Lung (tissue), 12 donors: ENCODE results near the gene IBTK. TPM values are rescaled to one million over a fixed set of nuclear protein-coding genes. Genes with fewer than 3 reads are reported as not detected.

Experiments
- ATAC-seq: fragments of 200-7000 bp; cut with Tn5 transposase; one replicate; pipeline ENCODE4 v1.9.1; 2020; ENCODE audit warnings: moderate number of reproducible peaks; ENCODE audit not compliant: insufficient read depth, low FRiP score
- DNase-seq, 3 donors: peaks; one replicate each; pipeline ENCODE4 v3.0.0-alpha.2; 2013 to 2017
- H3K27ac ChIP-seq, 2 donors: one replicate each; pipeline ENCODE4 v1.5.1; 2013; ENCODE audit warnings: mild to moderate bottlenecking in 2 of 2, moderate library complexity in 2 of 2, control low read depth in 1 of 2, inconsistent platforms in 1 of 2, low read depth in 1 of 2, low read length in 1 of 2
- H3K27me3 ChIP-seq, 3 donors: one replicate each; pipeline ENCODE4 v1.5.1; 2013; ENCODE audit warnings: low read length in 2 of 3; ENCODE audit not compliant: control insufficient read depth in 3 of 3, insufficient read depth in 3 of 3
- H3K36me3 ChIP-seq, 4 donors: one replicate each; pipeline ENCODE4 v1.5.1; 2013; ENCODE audit warnings: low read length in 4 of 4, mild to moderate bottlenecking in 1 of 4, moderate library complexity in 1 of 4; ENCODE audit not compliant: control insufficient read depth in 4 of 4, insufficient read depth in 4 of 4
- H3K4me1 ChIP-seq, 5 donors: one replicate each; pipeline ENCODE4 v1.5.1; 2013; ENCODE audit warnings: low read length in 5 of 5, mild to moderate bottlenecking in 2 of 5, moderate library complexity in 1 of 5; ENCODE audit not compliant: control insufficient read depth in 5 of 5, insufficient read depth in 5 of 5
- H3K4me3 ChIP-seq: one replicate; pipeline ENCODE4 v1.5.1; 2013; ENCODE audit warnings: mild to moderate bottlenecking, control low read depth, moderate library complexity
- H3K9ac ChIP-seq, 2 donors: one replicate each; pipeline ENCODE4 v1.5.1; 2013; ENCODE audit warnings: low read length in 2 of 2, control low read depth in 1 of 2; ENCODE audit not compliant: insufficient read depth in 1 of 2
- H3K9me3 ChIP-seq, 4 donors: one replicate each; pipeline ENCODE4 v1.5.1; 2013; ENCODE audit warnings: low read length in 3 of 4, mild to moderate bottlenecking in 1 of 4, moderate library complexity in 1 of 4; ENCODE audit not compliant: control insufficient read depth in 4 of 4, insufficient read depth in 3 of 4
- WGBS, 2 donors: extraction: QIAGEN DNeasy Blood & Tissue Kit; methylation state at CpG; one replicate each; pipeline ENCODE4 v1.1.7; 2013; 5-methylcytosine and 5-hydroxymethylcytosine counted together
- polyA plus RNA-seq, 2 donors: library from polyadenylated mRNA; stranded (reverse); fragments of 200-250 nt; gene quantifications; one replicate each; pipeline ENCODE4 v1.2.1, GENCODE V29; 2013
- total RNA-seq, 2 donors: library from RNA; depleted of rRNA in 1 of 2; stranded (reverse); fragments of >200 nt in 1 of 2; gene quantifications; one replicate each; pipeline ENCODE4 v1.2.1, GENCODE V29; 2014 to 2021
- TF ChIP-seq, protein P1 (sequence below): IDR thresholded peaks from 2 replicates; pipeline ENCODE4 v1.5.1; 2012; ENCODE audit warnings: mild to moderate bottlenecking; ENCODE audit errors: control extremely low read depth, extremely low read depth
- donor health status: control.
- donor health status: control.
- donor health status: Bipolar disorder and iron deficiency.
- donor health status: healthy.
- donor health status: DM: yes; HTN: yes; CAD: no.

Gene IBTK
- total and polyA plus RNA-seq, 4 donors, result 17.7 to 47.2 (median 27.1) TPM

- Histone ChIP-seq H3K4me1 (peaks cover 4 to 15% (median 9%) of the 10 kb centered on the region in 5 donors), H3K27ac (no peak overlapping the region), H3K27me3 (no peaks in the 10 kb centered on the region), H3K36me3 (peaks cover 0 to 7% (median 5%) of the 10 kb centered on the region in 4 donors), H3K4me3 (no peak overlapping the region), H3K9ac (no peak overlapping the region), H3K9me3 (no peaks in the 10 kb centered on the region)
- TF ChIP-seq, protein P1, sequence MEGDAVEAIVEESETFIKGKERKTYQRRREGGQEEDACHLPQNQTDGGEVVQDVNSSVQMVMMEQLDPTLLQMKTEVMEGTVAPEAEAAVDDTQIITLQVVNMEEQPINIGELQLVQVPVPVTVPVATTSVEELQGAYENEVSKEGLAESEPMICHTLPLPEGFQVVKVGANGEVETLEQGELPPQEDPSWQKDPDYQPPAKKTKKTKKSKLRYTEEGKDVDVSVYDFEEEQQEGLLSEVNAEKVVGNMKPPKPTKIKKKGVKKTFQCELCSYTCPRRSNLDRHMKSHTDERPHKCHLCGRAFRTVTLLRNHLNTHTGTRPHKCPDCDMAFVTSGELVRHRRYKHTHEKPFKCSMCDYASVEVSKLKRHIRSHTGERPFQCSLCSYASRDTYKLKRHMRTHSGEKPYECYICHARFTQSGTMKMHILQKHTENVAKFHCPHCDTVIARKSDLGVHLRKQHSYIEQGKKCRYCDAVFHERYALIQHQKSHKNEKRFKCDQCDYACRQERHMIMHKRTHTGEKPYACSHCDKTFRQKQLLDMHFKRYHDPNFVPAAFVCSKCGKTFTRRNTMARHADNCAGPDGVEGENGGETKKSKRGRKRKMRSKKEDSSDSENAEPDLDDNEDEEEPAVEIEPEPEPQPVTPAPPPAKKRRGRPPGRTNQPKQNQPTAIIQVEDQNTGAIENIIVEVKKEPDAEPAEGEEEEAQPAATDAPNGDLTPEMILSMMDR, result no peak
- DNase-seq, result no peak
- no peak for ATAC-seq
- 77 to 78% methylated on average over 4 of the region's 4 CpGs for WGBS, 2 donors
These were observed 3.7 kb downstream of the IBTK start for GRCh38 chr6:82243884-82244283.

- ATAC-seq (no peak), DNase-seq (no peak)
- H3K9ac ChIP-seq, result no peak overlapping the region
- H3K4me3 ChIP-seq, result no peak overlapping the region
- no peak overlapping the region for H3K27ac ChIP-seq
- peaks cover 0 to 8% (median 0%) of the 10 kb centered on the region in 5 donors for H3K4me1 ChIP-seq
- WGBS, 2 donors, result 94 to 95% methylated on average over 3 of the region's 3 CpGs
- H3K27me3 ChIP-seq, result no peaks in the 10 kb centered on the region
- TF ChIP-seq, protein P1, result no peak
- H3K36me3 ChIP-seq, result peaks cover under 1 to 21% (median 9%) of the 10 kb centered on the region in 4 donors
- H3K9me3 ChIP-seq, result no peaks in the 10 kb centered on the region
These were observed 7.4 kb downstream of the IBTK start for GRCh38 chr6:82240186-82240585.

GRCh38 chr6:82239597-82239996 is 7.9 kb downstream of the IBTK start:
- TF ChIP-seq, protein P1, result no peak
- DNase-seq (no peak), ATAC-seq (no peak)
- Histone ChIP-seq H3K9me3 (no peaks in the 10 kb centered on the region), H3K27me3 (no peaks in the 10 kb centered on the region), H3K36me3 (peaks cover 3 to 23% (median 9%) of the 10 kb centered on the region in 4 donors), H3K27ac (no peak overlapping the region), H3K9ac (no peak overlapping the region), H3K4me1 (peaks cover 0 to 8% (median 0%) of the 10 kb centered on the region in 5 donors), H3K4me3 (no peak overlapping the region)
- 93 to 98% methylated on average over 2 of the region's 2 CpGs for WGBS, 2 donors

DNA sequence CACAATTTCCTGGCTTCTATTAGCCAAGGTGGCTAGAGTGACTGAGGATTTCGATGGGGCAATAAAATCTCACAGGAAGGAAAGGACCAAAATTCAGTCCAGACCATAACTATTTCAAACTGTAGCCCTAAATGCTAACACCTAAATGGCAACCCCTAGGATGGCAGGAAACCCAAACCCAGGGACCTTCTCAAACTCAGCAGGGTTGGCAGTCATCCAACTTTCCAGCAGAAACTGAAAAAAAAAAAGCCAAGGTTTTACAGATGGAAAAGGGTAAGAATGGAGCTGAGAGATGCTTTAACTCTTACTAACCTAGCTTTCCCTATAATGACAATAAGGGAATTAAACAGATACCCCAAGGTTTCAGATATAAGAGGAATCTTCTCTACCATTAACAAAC is 10.5 kb downstream of the IBTK start:
- WGBS, 2 donors, result 25 to 44% methylated on average over 1 of the region's 1 CpG
- TF ChIP-seq, protein P1, result no peak
- H3K4me1 ChIP-seq, result peaks cover 0 to 8% (median 0%) of the 10 kb centered on the region in 5 donors
- peak in 2 of 3 donors; percentile 17 to 30 for DNase-seq
- ATAC-seq, result no peak
- H3K27me3 ChIP-seq, result no peaks in the 10 kb centered on the region
- no peak overlapping the region for H3K9ac ChIP-seq
- no peaks in the 10 kb centered on the region for H3K9me3 ChIP-seq
- peaks cover 10 to 26% (median 12%) of the 10 kb centered on the region in 4 donors for H3K36me3 ChIP-seq
- H3K27ac ChIP-seq, result no peak overlapping the region
- H3K4me3 ChIP-seq, result no peak overlapping the region
